Panc1 (cell line): Measurements from ENCODE around the gene POC1B. TPM values are rescaled to one million over a fixed set of nuclear protein-coding genes. Genes with fewer than 3 reads are reported as not detected.

Experiments
- ATAC-seq: fragments of 200-7000 bp; cut with Tn5 transposase; 2 replicates; pipeline ENCODE4 v1.9.1; 2020; ENCODE audit warnings: mild to moderate bottlenecking, moderate library complexity
- BruUV-seq: library from RNA; stranded (reverse); fragments of 400-500 nt; replicated peaks from 2 replicates; lab custom pipeline; 2021; lab: Mats Ljungman, UMichigan
- CTCF ChIA-PET: fragments of 300-600 bp; sonication (Branson Sonifier 250); formaldehyde crosslinking; loops from one replicate; lab custom pipeline; 2022; ENCODE audit warnings: antibody characterized with exemption; lab: Charles Lee
- POLR2A ChIA-PET: fragments of 300-600 bp; sonication (Branson Sonifier 250); formaldehyde crosslinking; loops from one replicate; lab custom pipeline; 2022; ENCODE audit warnings: antibody characterized with exemption; lab: Charles Lee
- DNase-seq: peaks from one replicate; pipeline ENCODE4 v3.0.0-alpha.2; 2010; ENCODE audit warnings: low read depth, low spot score
- H3K27ac ChIP-seq: 2 replicates; pipeline ENCODE4 v1.5.1; 2011; ENCODE audit warnings: mild to moderate bottlenecking, low read length, inconsistent platforms
- H3K27me3 ChIP-seq: fragments of 200-500 bp; sonication (Bioruptor generic); 2 replicates; pipeline ENCODE4 v1.6.0; 2014; ENCODE audit warnings: low read length, inconsistent platforms; ENCODE audit not compliant: control insufficient read depth, insufficient read depth
- H3K36me3 ChIP-seq: fragments of 200-500 bp; sonication (Bioruptor generic); 2 replicates; pipeline ENCODE4 v1.5.1; 2014; ENCODE audit warnings: inconsistent platforms, mild to moderate bottlenecking, low read length, moderate library complexity; ENCODE audit not compliant: control insufficient read depth, insufficient read depth
- H3K4me1 ChIP-seq: 2 replicates; pipeline ENCODE4 v1.5.1; 2011; ENCODE audit warnings: inconsistent platforms, mild to moderate bottlenecking, low read length, moderate library complexity; ENCODE audit not compliant: control insufficient read depth, insufficient read depth
- H3K4me3 ChIP-seq, 2 experiments: 2 replicates each; pipeline ENCODE4 v1.5.1; 2011 to 2012; ENCODE audit warnings: low read depth in 2 of 2, low read length in 2 of 2, mild to moderate bottlenecking in 2 of 2, inconsistent platforms in 1 of 2, moderate library complexity in 1 of 2
- H3K9me3 ChIP-seq: fragments of 200-500 bp; sonication (Bioruptor generic); 2 replicates; pipeline ENCODE4 v1.5.1; 2014; ENCODE audit warnings: low read depth, mild to moderate bottlenecking, inconsistent platforms, low read length, moderate library complexity; ENCODE audit not compliant: control insufficient read depth, insufficient read depth
- POLR2AphosphoS5 ChIP-seq: IDR thresholded peaks from 2 replicates; pipeline ENCODE4 v1.6.1; 2012; ENCODE audit warnings: mild to moderate bottlenecking, low read depth, low read length, moderate library complexity
- SIN3A ChIP-seq: IDR thresholded peaks from 2 replicates; pipeline ENCODE4 v1.6.1; 2012; ENCODE audit warnings: low read depth, mild to moderate bottlenecking, low read length, moderate library complexity, borderline replicate concordance; ENCODE audit not compliant: insufficient read depth
- TCF7L2 ChIP-seq: IDR thresholded peaks from 2 replicates; pipeline ENCODE4 v1.6.1; 2011; ENCODE audit warnings: mild to moderate bottlenecking, low read depth, low read length, inconsistent platforms
- in situ Hi-C: cut with HindIII; loops from 2 replicates; pipeline ENCODE4 v1.10.0; 2016; ENCODE audit warnings: low sequenced_read_pairs, low pct_unique_long_range_greater_than_20kb
- intact Hi-C: fragments of 100-400 bp; cut with micrococcal nuclease; formaldehyde crosslinking; loops from one replicate; pipeline ENCODE4 v1.10.0; 2022; ENCODE audit not compliant: unreplicated experiment
- total RNA-seq: library from RNA; stranded (reverse); gene quantifications from one replicate; pipeline ENCODE4 v1.2.1, GENCODE V29; 2021; ENCODE audit not compliant: unreplicated experiment
- TF ChIP-seq, protein P1 (sequence below): fragments of 450-650 bp; IDR thresholded peaks from 2 replicates; pipeline ENCODE4 v1.5.1; 2017; ENCODE audit warnings: mild to moderate bottlenecking
- TF ChIP-seq, protein P2 (sequence below), 2 experiments: IDR thresholded peaks; 2 replicates each; pipeline ENCODE4 v1.6.1; 2011 to 2012; ENCODE audit warnings: low read depth in 2 of 2, control low read depth in 1 of 2, low read length in 1 of 2, mild to moderate bottlenecking in 1 of 2, moderate library complexity in 1 of 2; ENCODE audit not compliant: insufficient read depth in 1 of 2

Gene POC1B
- total RNA-seq, 1 experiment from 2014 or later, result 7.3 TPM

DNA sequence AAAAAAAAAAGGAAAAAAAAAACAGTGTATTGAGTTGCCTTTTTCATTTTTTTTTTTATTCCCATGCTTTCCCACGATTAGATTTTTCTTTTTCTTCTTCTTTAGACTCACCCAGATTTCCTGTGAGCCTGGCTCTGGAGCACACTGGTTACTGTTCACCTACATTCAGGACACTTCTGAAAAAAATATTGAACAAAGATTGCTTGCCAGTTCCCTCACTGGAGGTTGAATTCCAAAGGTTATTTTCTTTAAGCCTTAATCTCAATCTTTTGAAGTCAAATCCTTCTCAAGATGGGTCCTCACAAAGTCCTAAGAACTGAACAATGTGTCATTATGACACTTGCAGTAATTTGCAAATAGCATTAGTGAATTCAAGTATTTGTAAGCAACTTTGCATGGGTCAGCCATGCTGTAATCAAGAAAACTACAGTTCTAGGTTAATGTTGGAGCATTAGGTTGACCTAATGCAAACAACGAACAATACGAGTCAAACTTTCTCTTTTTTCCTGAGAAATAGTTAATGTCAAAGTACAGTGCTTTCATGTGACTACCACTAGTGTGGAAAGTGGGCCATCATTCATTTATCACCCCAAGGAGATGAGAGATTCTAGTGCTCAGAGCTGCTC is 124.3 kb downstream of the POC1B start:
- Histone ChIP-seq H3K27ac (no peak overlapping the region), H3K9me3 (no peaks in the 10 kb centered on the region), H3K4me1 (no peaks in the 10 kb centered on the region), H3K4me3 (no peak overlapping the region), H3K36me3 (no peaks in the 10 kb centered on the region), H3K27me3 (no peaks in the 10 kb centered on the region)
- ChIA-PET CTCF (no interaction called here), POLR2A (no interaction called here)
- no TSS peak for BruUV-seq
- in situ Hi-C loops, result no loop called here
- no peak for TF ChIP-seq TCF7L2
- no peak for TF ChIP-seq POLR2AphosphoS5
- no peak for TF ChIP-seq SIN3A
- TF ChIP-seq, protein P1, sequence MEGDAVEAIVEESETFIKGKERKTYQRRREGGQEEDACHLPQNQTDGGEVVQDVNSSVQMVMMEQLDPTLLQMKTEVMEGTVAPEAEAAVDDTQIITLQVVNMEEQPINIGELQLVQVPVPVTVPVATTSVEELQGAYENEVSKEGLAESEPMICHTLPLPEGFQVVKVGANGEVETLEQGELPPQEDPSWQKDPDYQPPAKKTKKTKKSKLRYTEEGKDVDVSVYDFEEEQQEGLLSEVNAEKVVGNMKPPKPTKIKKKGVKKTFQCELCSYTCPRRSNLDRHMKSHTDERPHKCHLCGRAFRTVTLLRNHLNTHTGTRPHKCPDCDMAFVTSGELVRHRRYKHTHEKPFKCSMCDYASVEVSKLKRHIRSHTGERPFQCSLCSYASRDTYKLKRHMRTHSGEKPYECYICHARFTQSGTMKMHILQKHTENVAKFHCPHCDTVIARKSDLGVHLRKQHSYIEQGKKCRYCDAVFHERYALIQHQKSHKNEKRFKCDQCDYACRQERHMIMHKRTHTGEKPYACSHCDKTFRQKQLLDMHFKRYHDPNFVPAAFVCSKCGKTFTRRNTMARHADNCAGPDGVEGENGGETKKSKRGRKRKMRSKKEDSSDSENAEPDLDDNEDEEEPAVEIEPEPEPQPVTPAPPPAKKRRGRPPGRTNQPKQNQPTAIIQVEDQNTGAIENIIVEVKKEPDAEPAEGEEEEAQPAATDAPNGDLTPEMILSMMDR, result no peak
- TF ChIP-seq, protein P2, sequence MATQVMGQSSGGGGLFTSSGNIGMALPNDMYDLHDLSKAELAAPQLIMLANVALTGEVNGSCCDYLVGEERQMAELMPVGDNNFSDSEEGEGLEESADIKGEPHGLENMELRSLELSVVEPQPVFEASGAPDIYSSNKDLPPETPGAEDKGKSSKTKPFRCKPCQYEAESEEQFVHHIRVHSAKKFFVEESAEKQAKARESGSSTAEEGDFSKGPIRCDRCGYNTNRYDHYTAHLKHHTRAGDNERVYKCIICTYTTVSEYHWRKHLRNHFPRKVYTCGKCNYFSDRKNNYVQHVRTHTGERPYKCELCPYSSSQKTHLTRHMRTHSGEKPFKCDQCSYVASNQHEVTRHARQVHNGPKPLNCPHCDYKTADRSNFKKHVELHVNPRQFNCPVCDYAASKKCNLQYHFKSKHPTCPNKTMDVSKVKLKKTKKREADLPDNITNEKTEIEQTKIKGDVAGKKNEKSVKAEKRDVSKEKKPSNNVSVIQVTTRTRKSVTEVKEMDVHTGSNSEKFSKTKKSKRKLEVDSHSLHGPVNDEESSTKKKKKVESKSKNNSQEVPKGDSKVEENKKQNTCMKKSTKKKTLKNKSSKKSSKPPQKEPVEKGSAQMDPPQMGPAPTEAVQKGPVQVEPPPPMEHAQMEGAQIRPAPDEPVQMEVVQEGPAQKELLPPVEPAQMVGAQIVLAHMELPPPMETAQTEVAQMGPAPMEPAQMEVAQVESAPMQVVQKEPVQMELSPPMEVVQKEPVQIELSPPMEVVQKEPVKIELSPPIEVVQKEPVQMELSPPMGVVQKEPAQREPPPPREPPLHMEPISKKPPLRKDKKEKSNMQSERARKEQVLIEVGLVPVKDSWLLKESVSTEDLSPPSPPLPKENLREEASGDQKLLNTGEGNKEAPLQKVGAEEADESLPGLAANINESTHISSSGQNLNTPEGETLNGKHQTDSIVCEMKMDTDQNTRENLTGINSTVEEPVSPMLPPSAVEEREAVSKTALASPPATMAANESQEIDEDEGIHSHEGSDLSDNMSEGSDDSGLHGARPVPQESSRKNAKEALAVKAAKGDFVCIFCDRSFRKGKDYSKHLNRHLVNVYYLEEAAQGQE (IDR thresholded peaks at IDR 0.05; ENCODE audit: insufficient read depth in 1 of 2, low read depth in 2 of 2, low read length in 1 of 2), result no peak
- intact Hi-C loops, result no loop called here
- ATAC-seq (no peak), DNase-seq (no peak)

DNA sequence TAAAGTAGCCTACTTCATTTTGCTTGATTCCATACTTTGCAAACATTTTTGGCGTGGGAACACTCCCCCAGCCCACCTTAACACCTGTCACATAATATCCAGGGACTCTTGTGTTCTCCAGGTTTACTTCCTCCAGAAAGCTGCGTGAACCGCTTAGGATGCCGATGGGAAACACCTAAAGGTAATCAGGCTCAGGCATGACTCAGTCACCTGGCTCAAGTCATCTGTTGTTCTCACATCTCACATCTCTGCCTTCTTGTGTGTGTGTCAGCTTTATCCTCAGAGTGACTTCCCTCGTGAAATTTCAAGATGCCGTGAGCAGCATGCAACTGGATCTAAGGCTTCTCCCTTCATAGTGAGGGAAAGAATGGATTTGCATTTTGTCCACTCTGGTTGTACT is 125.4 kb downstream of the POC1B start:
- no peak overlapping the region for H3K27ac ChIP-seq
- no peaks in the 10 kb centered on the region for H3K4me1 ChIP-seq
- no peak overlapping the region for H3K4me3 ChIP-seq
- CTCF ChIA-PET, result no interaction called here
- H3K9me3 ChIP-seq, result no peaks in the 10 kb centered on the region
- no peak for ATAC-seq
- no TSS peak for BruUV-seq
- intact Hi-C loops (no loop called here), in situ Hi-C loops (no loop called here)
- POLR2A ChIA-PET, result no interaction called here
- H3K27me3 ChIP-seq, result no peaks in the 10 kb centered on the region
- no peak for TF ChIP-seq TCF7L2
- TF ChIP-seq, protein P1, result no peak
- TF ChIP-seq, protein P2 (IDR thresholded peaks at IDR 0.05; ENCODE audit: insufficient read depth in 1 of 2, low read depth in 2 of 2, low read length in 1 of 2), result no peak
- no peak for TF ChIP-seq SIN3A
- no peak for TF ChIP-seq POLR2AphosphoS5
- no peak for DNase-seq
- no peaks in the 10 kb centered on the region for H3K36me3 ChIP-seq
